ENCODE data around the gene INPP5A.
A peak's percentile ranks its signal among the peaks of the same experiment; 100 is the strongest.
"Not testable (repeated sequence)": the region's sequence is repeated elsewhere in the genome, so short reads cannot be mapped to it uniquely, and the experiment has no call there.

INPP5A gene

GRCh38 chr10:132793871-132794849 is 256.6 kb downstream of the INPP5A start:
- DNase-seq = peak; percentile 10

- no peak for DNase-seq
These were observed 259.3 kb downstream of the INPP5A start for GRCh38 chr10:132796846-132797245.

- not testable (repeated sequence) for DNase-seq
These were observed 260.4 kb downstream of the INPP5A start for GRCh38 chr10:132797986-132798385.

GRCh38 chr10:132798403-132798802 is 260.8 kb downstream of the INPP5A start:
- no peak for DNase-seq

- no peak for DNase-seq
These were observed 261.3 kb downstream of the INPP5A start for GRCh38 chr10:132798876-132799275.

- DNase-seq = no peak
These were observed 262.3 kb downstream of the INPP5A start for GRCh38 chr10:132799865-132800264.

GRCh38 chr10:132802048-132802447 is 264.5 kb downstream of the INPP5A start:
- DNase-seq = no peak

- no peak for DNase-seq
These were observed 265.2 kb downstream of the INPP5A start for GRCh38 chr10:132802694-132803320.

GRCh38 chr10:132803416-132804210 is 266.0 kb downstream of the INPP5A start:
- no peak for DNase-seq

GRCh38 chr10:132804287-132804686 is 266.7 kb downstream of the INPP5A start:
- no peak for DNase-seq

- DNase-seq = no peak
These were observed 267.3 kb downstream of the INPP5A start for GRCh38 chr10:132804785-132805426.

GRCh38 chr10:132805599-132805998 is 268.0 kb downstream of the INPP5A start:
- no peak for DNase-seq

- no peak for DNase-seq
These were observed 268.5 kb downstream of the INPP5A start for GRCh38 chr10:132806110-132806509.

GRCh38 chr10:132806561-132807003 is 269.0 kb downstream of the INPP5A start:
- no peak for DNase-seq

GRCh38 chr10:132807621-132808049 is 270.0 kb downstream of the INPP5A start:
- no peak for DNase-seq

- no peak for DNase-seq
These were observed 271.0 kb downstream of the INPP5A start for GRCh38 chr10:132808383-132809231.

GRCh38 chr10:132809232-132810140 is 271.9 kb downstream of the INPP5A start:
- no peak for DNase-seq

GRCh38 chr10:132810141-132810806 is 272.7 kb downstream of the INPP5A start:
- DNase-seq = no peak

- no peak for DNase-seq
These were observed 273.5 kb downstream of the INPP5A start for GRCh38 chr10:132810807-132811700.

Data from NCI-H2029 (cell line).